ENCODE data around the gene KDM7A. TPM values are rescaled to one million over a fixed set of nuclear protein-coding genes. Genes with fewer than 3 reads are reported as not detected.

KDM7A gene
- total and polyA plus RNA-seq, 2 of the 8 experiments (the other 6 are each of a cell fraction or from before 2014, with no cell fraction given): 2.2 to 12.5 TPM

- no peak overlapping the region for H3K18ac ChIP-seq (ENCODE audit: extremely low read depth, low read length)
- no peak overlapping the region for H3K56ac ChIP-seq (replicated peaks; ENCODE audit: insufficient read length, low read depth, low read length)
- H2BK20ac ChIP-seq (ENCODE audit: low read length): no peak overlapping the region
- H3K14ac ChIP-seq (ENCODE audit: insufficient read length): no peak overlapping the region
- no peak overlapping the region; the same call in 1 of the 2 replicates for H4K8ac ChIP-seq (ENCODE audit: extremely low read depth, insufficient read depth, low read length)
- H3K4ac ChIP-seq (replicated peaks; ENCODE audit: insufficient read length, low read depth, low read length): no peak overlapping the region
- no peak overlapping the region for H4K5ac ChIP-seq (ENCODE audit: insufficient read length, low read depth, low read length)
- H3K79me1 ChIP-seq (ENCODE audit: low read depth, low read length): no peaks in the 10 kb centered on the region
- no peak overlapping the region for H2BK5ac ChIP-seq (ENCODE audit: low read depth, low read length)
- H4K20me1 ChIP-seq (replicated peaks in 1 of 2; ENCODE audit: control insufficient read depth in 1 of 2, insufficient read depth in 2 of 2, low read length in 2 of 2): no peaks in the 10 kb centered on the region
- no peak overlapping the region for H3K4me3 ChIP-seq (ENCODE audit: extremely low read depth in 1 of 4, insufficient read depth in 2 of 4, low read depth in 3 of 4, low read length in 4 of 4)
- no peak overlapping the region for H3K4me2 ChIP-seq (ENCODE audit: insufficient read depth in 1 of 2, low read depth in 2 of 2, low read length in 2 of 2)
- FAIRE-seq (no peak), DNase-seq (ENCODE audit: low read depth in 1 of 2, low spot score in 2 of 2) (no peak)
- 99% methylated on average over 7 of the region's 7 CpGs; no CpG with 5 or more reads in 1 of the 2 experiments for WGBS, 2 experiments (ENCODE audit: extremely low coverage in 1 of 2, insufficient coverage in 1 of 2, insufficient read length in 1 of 2, insufficient replicate concordance in 2 of 2, low coverage in 1 of 2, low lambda C conversion rate in 2 of 2, missing lambda C conversion rate in 1 of 2)
- no peaks in the 10 kb centered on the region for H3K79me2 ChIP-seq (ENCODE audit: control insufficient read depth in 1 of 2, insufficient read depth in 2 of 2, low read length in 2 of 2)
- no peak overlapping the region for H2AFZ ChIP-seq (ENCODE audit: low read length)
- H3K9ac ChIP-seq (replicated peaks in 1 of 4; ENCODE audit: extremely low read depth in 1 of 4, low read depth in 3 of 4, low read length in 3 of 4): no peak overlapping the region
- H3K23me2 ChIP-seq (ENCODE audit: low read depth, low read length): no peaks in the 10 kb centered on the region; the same call in 1 of the 2 replicates
- no peaks in the 10 kb centered on the region for H3K4me1 ChIP-seq (replicated peaks in 1 of 4; ENCODE audit: control insufficient read depth in 3 of 4, insufficient read depth in 4 of 4, low read length in 3 of 4)
- H3K36me3 ChIP-seq (ENCODE audit: control insufficient read depth in 2 of 4, insufficient read depth in 4 of 4, low read length in 3 of 4): no peaks in the 10 kb centered on the region
- ChIA-PET CTCF (ENCODE audit: partially characterized antibody) (interaction anchor here (0.8 kb wide), 1 partner anchor 9 kb away, joined by 3 read pairs; no protein-coding TSS in a partner anchor), POLR2A (ENCODE audit: partially characterized antibody) (no interaction called here)
- no peaks in the 10 kb centered on the region for H3K9me3 ChIP-seq (ENCODE audit: insufficient read depth in 2 of 2, low read depth in 1 of 2, low read length in 1 of 2)
- no peak overlapping the region for H2BK120ac ChIP-seq (replicated peaks; ENCODE audit: low read depth, low read length)
- no peak overlapping the region for H3K23ac ChIP-seq (ENCODE audit: insufficient read length)
- no peak overlapping the region for H4K91ac ChIP-seq (replicated peaks; ENCODE audit: insufficient read length, low read length)
- no peak overlapping the region for H2AK5ac ChIP-seq (ENCODE audit: low read depth, low read length)
- no peaks in the 10 kb centered on the region for H3K27me3 ChIP-seq (replicated peaks in 1 of 4; ENCODE audit: control insufficient read depth in 3 of 4, extremely low read depth in 1 of 4, insufficient read depth in 3 of 4, low read length in 3 of 4)
- no peak overlapping the region for H3K27ac ChIP-seq (ENCODE audit: low read depth, low read length)
- no peak overlapping the region for H2BK12ac ChIP-seq (ENCODE audit: low read depth, low read length)
- H2BK15ac ChIP-seq (ENCODE audit: low read length): no peak overlapping the region
- TF ChIP-seq E2F6 (IDR thresholded peaks at IDR 0.05): no peak
- no peak for TF ChIP-seq ASH2L (IDR thresholded peaks at IDR 0.05; ENCODE audit: low read length)
- TF ChIP-seq PHF8 (conservative IDR thresholded peaks at IDR 0.05; ENCODE audit: low read depth, low read length): no peak
- TF ChIP-seq FOSL1 (IDR thresholded peaks at IDR 0.05; ENCODE audit: insufficient read depth, low read depth, low read length): no peak
- no peak for TF ChIP-seq CEBPB (IDR thresholded peaks at IDR 0.05; ENCODE audit: low read depth, low read length)
- TF ChIP-seq RNF2 (IDR thresholded peaks at IDR 0.05; ENCODE audit: borderline replicate concordance, low read depth, low read length, missing control alignments, poor library complexity, severe bottlenecking): no peak
- no peak for TF ChIP-seq BACH1 (IDR thresholded peaks at IDR 0.05; ENCODE audit: low read length)
- TF ChIP-seq TBP (IDR thresholded peaks at IDR 0.05; ENCODE audit: low read depth, low read length): no peak
- no peak for TF ChIP-seq NANOG (IDR thresholded peaks at IDR 0.05; ENCODE audit: insufficient read depth, low read depth, low read length, poor library complexity, severe bottlenecking)
- TF ChIP-seq BCL11A (IDR thresholded peaks at IDR 0.05; ENCODE audit: low read depth in 2 of 2, low read length in 2 of 2): no peak
- no peak for TF ChIP-seq HDAC2 (IDR thresholded peaks at IDR 0.05; ENCODE audit: borderline replicate concordance in 1 of 2, low read depth in 2 of 2, low read length in 2 of 2)
- no peak for TF ChIP-seq SIN3A (conservative IDR thresholded peaks at IDR 0.05 in 1 of 2, IDR thresholded peaks at IDR 0.05 in 1 of 2; ENCODE audit: low read depth in 1 of 2, low read length in 2 of 2)
- TF ChIP-seq CTBP2 (IDR thresholded peaks at IDR 0.05; ENCODE audit: borderline replicate concordance, insufficient read depth, insufficient read length, low read length): no peak
Measured at GRCh38 chr7:140039066-140039465, 137.7 kb downstream of the KDM7A start.
